GDM1 (cell line): ENCODE measurements around the gene MYOD1.

Experiments used
- DNase-seq: peaks from one replicate; lab custom pipeline; 2025; lab: John Stamatoyannopoulos, UW

MYOD1 gene

DNA sequence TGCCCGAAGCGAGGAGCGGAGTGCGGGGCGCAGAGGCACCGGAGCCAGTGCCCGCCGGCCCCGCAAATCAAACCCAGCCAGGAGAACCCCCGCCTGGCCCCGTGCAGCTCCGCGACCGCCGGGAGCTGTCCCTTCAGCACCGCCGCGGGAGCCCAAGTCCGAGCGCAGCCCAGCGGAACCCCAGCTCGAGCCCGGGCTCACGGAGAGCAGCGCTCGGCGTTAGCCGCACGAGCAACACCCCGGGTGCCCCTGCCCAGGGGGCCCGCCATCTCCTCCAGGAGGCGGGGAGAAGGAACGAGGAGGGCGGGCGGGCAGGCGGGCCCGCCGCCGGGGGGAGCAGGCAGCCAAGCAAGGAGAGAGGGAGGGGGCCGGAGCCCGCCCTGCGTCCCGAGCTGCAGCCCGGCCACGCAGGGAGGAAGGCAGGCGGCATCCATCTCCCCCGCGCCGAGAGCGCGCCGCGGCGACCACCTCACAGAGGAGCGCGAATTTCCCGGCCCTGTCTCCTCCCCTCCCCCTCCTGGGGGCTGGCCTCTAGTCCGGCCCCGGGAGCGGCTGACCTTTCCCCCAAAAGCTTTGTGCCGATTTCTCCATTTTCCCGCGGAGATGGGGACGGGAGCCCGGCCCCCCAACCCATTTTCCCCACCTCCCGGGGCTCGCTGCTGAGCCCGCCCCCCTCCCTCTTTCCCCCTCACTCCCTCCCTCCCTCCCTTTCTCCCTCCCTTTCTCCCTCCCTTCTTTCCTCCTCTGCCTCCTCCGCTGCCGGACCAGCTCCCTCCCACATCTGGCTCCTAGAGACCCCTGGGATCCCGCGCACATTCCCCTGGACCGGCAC is 15.8 kb downstream of the MYOD1 start:
- no peak for DNase-seq

DNA sequence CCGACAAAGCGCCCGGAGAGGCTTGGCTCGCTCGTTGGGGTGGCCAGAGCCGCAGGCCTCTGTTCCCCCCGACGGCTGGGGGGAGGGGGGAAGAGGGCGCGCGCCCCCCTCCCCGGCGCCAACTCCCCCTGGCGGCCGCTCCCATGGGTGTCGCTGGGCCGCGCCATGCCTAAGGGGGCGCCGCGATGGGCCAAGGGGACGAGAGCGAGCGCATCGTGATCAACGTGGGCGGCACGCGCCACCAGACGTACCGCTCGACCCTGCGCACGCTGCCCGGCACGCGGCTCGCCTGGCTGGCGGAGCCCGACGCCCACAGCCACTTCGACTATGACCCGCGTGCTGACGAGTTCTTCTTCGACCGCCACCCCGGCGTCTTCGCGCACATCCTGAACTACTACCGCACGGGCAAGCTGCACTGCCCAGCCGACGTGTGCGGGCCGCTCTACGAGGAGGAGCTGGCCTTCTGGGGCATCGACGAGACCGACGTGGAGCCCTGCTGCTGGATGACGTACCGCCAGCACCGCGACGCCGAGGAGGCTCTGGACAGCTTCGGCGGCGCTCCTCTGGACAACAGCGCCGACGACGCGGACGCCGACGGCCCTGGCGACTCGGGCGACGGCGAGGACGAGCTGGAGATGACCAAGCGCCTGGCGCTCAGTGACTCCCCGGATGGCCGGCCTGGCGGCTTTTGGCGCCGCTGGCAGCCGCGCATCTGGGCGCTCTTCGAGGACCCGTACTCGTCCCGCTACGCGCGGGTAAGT is 16.6 kb downstream of the MYOD1 start:
- DNase-seq: no peak

DNA sequence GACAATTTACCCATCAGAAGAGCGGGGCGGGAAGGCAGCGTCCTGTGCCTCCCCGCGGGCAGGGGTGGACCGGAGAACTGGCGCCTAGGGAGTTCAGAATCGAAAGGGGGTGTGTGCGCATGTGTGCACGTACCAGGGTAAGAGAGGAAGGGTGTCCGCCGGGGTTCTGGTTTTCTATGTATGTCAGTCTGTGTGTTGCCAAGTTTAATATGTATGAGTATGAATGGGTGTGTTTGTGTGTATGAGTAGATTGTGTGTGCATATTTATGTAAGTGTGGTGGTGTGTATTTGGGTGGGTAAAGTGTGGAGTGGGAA is 17.2 kb downstream of the MYOD1 start:
- DNase-seq: no peak

- no peak for DNase-seq
Measured at GRCh38 chr11:17736930-17737817, 17.8 kb downstream of the MYOD1 start.

GRCh38 chr11:17738151-17738973 is 19.0 kb downstream of the MYOD1 start:
- DNase-seq: no peak

DNA sequence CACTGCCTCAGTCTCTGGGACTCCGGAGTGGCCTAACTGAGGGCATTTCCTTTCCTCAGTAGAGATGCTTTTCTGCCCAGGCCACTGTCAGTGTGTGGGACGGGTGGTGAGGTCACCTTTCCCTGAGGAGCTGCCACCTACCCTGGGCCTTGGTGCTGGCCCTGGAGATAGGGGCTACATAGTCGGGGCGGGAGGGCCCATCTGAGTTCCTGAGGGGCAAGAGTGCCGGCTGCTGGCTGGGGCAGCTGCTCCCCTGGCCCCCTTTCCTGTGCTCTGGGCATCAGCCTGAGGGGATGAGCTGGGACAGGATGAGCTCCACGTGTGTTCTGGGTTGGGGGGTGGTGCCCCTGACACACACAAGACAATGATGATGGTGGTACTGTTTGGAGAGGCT is 20.6 kb downstream of the MYOD1 start:
- no peak for DNase-seq

- no peak for DNase-seq
Measured at GRCh38 chr11:17740649-17741235, 21.4 kb downstream of the MYOD1 start.

GRCh38 chr11:17741487-17741886 is 22.1 kb downstream of the MYOD1 start:
- DNase-seq: no peak

DNA sequence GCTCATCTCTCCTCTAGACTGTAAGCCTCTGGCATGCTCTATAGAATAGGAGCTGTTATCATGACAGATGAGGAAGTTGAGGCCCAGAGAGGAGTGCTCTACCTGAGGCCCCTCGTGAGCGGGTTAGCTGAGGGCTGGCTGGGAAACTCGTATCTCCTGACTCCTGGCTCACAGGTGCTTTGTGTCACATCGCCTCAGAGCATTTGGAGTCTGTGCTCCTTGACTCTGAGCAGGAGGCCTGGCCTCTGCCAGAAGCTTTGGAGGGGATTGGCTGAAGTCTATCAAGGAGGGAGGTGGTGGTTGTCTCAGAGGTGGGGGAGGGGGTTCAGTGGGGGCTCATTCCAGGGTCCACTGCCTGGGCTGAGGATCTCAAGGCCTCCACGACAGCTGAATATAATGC is 22.6 kb downstream of the MYOD1 start:
- DNase-seq: no peak

GRCh38 chr11:17743026-17743807 is 23.8 kb downstream of the MYOD1 start:
- no peak for DNase-seq

DNA sequence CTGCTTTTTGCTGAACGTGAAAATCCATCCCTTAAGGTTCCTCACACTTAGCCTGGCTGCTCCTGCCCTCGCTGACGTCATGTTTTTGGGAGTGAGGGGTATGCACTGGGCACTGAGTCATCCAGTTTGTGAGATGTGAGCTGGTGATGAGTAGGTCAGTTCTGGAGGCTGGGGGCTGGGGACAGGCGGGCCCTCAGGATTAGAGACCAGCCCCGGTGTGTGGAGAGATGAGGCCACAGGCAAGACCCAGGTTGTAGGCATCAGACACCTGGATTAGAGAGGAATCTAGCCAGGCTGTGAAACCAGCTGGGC is 24.4 kb downstream of the MYOD1 start:
- DNase-seq: no peak

GRCh38 chr11:17744151-17744940 is 25.0 kb downstream of the MYOD1 start:
- DNase-seq: no peak

- no peak for DNase-seq
Measured at GRCh38 chr11:17745023-17745772, 25.8 kb downstream of the MYOD1 start.

- DNase-seq: no peak
Measured at GRCh38 chr11:17746096-17746495, 26.7 kb downstream of the MYOD1 start.

GRCh38 chr11:17747131-17747955 is 28.0 kb downstream of the MYOD1 start:
- DNase-seq: no peak

DNA sequence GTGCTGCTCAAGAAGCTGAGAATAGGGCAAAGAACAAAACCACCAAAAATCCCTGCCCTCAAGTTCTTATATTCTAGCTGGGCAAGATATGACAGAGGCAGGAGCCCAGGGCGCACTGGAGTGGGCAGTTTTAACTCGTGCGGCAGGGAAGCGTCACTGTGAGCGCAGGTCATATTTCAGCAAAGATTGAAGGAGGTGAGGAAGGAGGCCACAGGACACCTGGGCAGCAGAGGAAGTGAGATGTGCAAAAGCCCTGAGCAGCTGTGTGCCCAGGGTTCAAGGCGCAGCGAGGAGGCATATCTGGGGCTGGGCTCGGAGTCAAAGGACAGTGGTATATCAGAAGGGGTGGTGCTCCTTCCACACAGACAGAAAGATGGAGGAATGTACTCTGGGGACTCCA is 28.7 kb downstream of the MYOD1 start:
- no peak for DNase-seq

DNA sequence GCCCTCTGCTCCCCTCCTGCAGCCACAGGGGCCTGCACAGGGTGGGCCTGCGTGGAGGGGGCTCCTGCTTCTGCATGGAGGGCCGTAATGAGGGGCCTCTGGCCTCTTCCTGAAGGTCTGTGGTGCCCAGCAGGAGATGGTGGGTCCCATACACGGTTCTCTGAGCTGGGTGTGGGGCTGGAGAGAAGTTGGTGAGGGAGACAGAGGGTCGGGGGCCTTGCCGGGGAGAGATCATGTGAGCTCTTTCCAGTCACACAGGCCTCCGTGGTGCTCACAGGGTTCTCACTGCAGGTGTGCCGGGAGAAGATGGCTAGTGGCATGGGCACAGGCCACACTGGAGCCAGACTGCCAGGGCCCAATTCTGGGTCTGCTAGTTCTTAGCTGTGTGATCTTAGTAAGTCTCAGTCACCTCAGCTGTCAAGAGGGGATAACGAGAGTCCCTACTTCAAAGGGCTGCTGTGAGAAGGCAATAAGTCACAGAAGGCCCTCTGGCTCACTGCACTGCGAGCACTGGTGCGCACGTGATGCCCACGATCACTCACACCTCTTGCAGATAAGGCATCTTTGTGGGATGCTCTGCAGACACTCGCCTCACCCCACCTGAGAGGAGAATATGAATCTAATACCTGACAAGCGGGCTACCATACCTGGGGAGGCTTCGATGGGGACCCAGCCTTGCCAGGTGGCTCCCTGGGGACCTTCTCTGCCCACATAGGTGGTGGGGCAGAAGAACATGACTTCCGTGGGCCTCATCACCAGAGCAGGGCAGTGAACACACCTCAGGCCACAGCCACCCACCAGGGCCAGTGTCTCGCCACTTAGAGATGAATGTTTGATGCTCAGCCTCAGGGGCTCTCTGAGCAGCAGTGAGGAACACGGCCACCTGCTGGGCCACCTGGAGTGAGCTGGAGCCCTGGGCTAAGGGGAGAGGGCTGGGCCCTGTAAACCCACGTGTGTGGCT is 29.7 kb downstream of the MYOD1 start:
- DNase-seq: no peak
